ENCODE data around the gene CHST3. TPM values are rescaled to one million over a fixed set of nuclear protein-coding genes. Genes with fewer than 3 reads are reported as not detected.

Gene CHST3
- total RNA-seq, 1 donor from 2014 or later = 18.1 TPM

DNA sequence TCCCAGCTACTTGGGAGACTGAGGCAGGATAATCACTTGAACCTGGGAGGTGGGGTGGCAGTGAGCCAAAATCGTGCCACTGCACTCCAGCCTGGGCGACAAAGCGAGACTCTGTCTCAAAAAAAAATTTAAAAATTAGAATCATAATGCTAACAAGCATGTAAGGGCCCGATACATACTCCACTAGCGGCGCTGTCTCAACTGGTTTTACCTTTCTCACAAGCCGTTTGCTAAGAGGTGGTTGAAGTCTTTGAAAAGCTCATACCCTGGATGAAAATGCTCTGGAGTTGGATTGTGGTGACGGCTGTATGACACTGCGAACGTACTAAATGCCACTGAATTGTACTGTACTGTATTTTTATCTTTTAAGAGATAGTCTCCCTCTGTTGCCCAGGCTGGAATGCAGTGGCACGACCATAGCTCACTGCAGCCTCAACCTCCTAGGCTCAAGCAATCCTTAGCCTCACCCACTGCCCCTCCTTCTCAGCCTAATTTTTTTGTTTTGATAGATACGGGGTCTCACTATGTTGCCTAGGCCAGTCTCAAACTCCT is 94.2 kb downstream of the CHST3 start:
- ATAC-seq = peak; percentile 42
- DNase-seq (ENCODE audit: missing footprints) = peak; percentile 20
- intact Hi-C loops (cut with DNase I) = loop anchor here (10.0 kb wide), 1 partner anchor 674 kb away; no protein-coding TSS in a partner anchor

DNA sequence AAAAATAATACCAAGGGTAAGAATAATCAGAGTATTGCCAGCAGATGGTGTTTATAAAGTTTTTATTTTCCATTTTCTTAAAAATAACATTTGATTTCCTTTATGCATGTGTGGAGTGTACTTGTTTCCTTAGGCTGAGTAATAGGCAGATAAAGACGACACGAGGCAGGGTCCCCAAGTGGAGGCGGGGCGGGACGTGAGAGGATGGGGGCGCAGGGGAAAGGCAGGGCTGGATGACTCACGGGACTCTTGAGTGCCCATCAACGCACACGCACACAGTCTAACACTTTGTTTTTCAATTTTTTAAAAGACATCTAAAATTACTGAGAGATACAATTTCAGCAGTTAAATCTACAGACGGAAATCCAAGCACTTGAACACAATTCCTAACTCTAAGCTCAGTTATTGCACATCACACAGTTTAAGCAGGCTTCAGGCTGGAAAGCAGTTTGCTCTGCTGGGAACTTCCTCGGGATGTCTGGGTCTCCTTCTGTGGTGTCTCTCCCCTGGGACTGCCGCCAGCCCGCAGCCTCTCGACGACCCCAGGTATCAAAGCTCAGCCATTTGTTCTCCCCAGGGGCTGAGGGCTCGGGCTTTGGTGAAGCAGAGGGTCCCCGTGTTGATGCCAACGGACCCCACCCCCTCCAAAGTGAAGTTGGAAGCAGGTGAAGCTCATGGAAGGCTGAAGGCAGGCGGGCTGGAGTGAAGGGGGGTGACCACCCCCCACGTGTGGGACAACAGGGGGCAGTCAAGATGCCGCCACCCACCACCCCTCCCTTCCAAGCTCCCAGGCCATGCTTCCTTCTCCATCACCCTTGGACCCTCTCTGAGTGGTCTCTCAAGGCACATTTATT is 95.0 kb downstream of the CHST3 start:
- intact Hi-C loops (cut with DNase I) = loop anchor here (10.0 kb wide), 1 partner anchor 674 kb away; no protein-coding TSS in a partner anchor
- DNase-seq (ENCODE audit: missing footprints) (peak; percentile 20), ATAC-seq (no peak)

DNA sequence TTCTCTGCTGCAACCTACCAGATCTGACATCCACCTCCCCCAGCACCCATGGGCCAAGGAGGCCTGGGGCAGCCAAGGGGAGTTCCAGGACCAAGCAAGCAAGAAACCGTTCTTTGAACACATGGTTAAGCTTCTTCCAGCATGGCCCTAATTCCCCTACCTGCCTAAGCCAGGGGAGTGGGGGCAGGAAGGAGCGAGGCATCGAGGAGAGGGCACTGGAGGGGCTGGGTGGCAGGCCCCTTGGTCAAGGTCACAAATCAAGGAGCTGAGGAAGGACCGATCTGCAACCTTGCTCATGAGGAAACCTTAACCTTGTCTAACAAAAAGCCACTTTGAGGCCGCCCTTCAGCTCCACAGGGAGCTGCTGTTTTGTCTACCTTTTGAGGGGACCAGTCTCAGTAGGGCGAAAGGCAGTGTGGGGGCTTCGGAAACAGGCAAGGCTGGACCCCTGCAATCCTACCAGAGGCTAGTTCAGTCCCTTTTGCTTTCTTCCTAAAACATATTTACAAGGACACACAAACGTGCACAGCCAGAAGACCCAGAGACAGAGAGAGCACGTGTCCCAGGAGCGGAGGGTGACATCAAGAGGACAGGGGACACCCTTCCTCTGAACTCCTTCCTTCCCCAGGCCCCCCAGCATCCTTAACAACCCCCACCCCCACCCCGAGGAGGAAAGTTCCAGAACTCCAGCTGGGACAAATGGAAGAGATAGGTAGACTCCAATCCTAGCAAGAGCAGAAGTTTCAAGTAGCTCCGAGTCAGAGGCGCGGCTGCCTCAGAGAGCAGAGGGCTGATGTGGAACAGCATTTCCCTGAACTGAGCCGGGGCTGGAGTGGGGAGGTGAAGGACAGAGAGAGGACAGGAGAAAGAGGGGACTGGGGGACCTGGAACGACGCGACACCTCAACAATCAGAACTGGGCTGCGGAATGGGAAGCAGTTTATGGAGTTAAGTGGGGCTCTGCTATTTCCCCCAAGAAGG is 95.9 kb downstream of the CHST3 start:
- no peak for ATAC-seq
- peak; percentile 23 for DNase-seq (ENCODE audit: missing footprints)
- intact Hi-C loops (cut with DNase I) = loop anchor here (5.0 to 10.0 kb wide), 2 partner anchors 37 to 675 kb away; no protein-coding TSS in a partner anchor

DNA sequence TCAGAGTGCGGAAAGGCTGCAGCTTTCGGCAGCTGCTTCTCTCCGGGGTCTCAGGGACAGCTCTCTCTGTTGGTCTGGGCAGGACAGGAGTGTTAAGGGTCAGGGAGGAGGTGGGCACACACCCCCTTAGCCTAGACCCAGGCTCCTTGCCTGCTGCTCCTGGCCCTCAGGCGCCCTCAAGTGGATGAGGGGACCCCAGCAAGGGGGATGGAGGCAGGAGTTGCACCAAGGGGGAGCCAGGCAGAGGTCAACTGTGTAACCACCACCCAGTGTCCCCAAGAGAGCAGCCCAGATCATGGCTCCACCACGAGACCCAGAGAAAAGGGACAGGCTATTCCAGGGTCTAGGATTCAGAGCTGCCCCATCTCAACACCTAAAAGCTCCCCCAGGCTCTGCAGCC is 97.3 kb downstream of the CHST3 start:
- intact Hi-C loops (cut with DNase I) = loop anchor here (5.0 kb wide), 1 partner anchor 36 kb away; no protein-coding TSS in a partner anchor
- DNase-seq (ENCODE audit: missing footprints) = no peak
- ATAC-seq = no peak

DNA sequence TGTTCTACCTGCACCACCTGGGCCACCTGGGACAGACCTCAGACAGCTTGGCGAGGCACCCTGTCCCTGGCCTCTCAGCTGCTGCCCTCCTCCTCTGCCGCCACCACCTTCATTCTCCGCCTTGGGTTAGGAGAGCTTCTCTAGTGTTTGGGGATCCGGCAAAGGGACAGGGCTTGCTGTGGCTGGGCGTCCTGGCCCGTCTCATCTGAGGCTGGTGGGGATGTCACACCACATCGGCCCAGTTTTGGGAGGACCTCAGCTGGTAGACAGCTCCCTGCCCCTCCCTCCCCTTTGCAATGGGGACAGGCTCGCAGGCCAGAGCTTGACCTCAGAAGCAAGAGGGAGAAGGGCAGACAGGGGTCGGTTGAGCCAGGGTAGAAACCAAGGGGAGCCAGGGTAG is 97.7 kb downstream of the CHST3 start:
- intact Hi-C loops (cut with DNase I) = loop anchor here (5.0 kb wide), 1 partner anchor 35 kb away; no protein-coding TSS in a partner anchor
- ATAC-seq = no peak

DNA sequence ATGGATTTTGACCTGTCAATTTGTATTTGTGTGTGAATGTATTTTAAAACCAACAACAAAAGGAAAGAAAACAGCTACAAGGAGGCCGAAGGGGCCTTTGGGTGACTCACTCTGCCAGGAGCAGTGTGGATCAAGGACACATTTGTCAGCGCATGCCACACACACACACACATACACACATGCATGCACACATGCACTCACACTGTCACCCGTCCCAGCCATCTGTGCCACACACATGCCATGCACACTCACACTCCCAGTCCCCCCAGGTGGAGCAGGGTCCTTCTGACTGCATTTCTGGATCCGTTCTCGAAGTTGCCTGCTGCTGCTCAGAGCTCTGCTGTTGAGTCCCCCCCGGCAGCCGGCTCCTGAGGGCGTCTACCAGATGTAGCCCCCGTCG is 98.2 kb downstream of the CHST3 start:
- intact Hi-C loops (cut with DNase I) = loop anchor here (5.0 kb wide), 1 partner anchor 35 kb away; no protein-coding TSS in a partner anchor
- no peak for DNase-seq (ENCODE audit: missing footprints)
- no peak for ATAC-seq

More for the DNA sequence above, 97.7 kb downstream of the CHST3 start:
- DNase-seq (ENCODE audit: missing footprints) = no peak

Other genes starting within 250 kb of the CHST3 start
- gene C10orf105, start 244.6 kb upstream of the CHST3 start, total RNA-seq = 0.05 TPM
- 140 TPM for gene VSIR, start 190.9 kb upstream of the CHST3 start, total RNA-seq
- gene PSAP, start 113.1 kb upstream of the CHST3 start, total RNA-seq = 1,777 TPM
- 10.4 TPM for gene SPOCK2, start 124.2 kb downstream of the CHST3 start, total RNA-seq

Measured in Right ventricle myocardium inferior (tissue), 1 donor.